NCI-H1694 (cell line): ENCODE results near the gene NAPA.

ENCODE experiments used
- DNase-seq: peaks from one replicate; lab custom pipeline; 2025; lab: John Stamatoyannopoulos, UW

Gene NAPA

GRCh38 chr19:47499863-47500830, 14.7 kb downstream of the NAPA start:
- peak; percentile 91 for DNase-seq

GRCh38 chr19:47499371-47499770, 15.5 kb downstream of the NAPA start:
- DNase-seq: no peak

- DNase-seq: no peak
Observed at GRCh38 chr19:47498561-47498960, 16.3 kb downstream of the NAPA start.

GRCh38 chr19:47497821-47498520, 16.9 kb downstream of the NAPA start:
- DNase-seq: no peak

- peak; percentile 64 for DNase-seq
Observed at GRCh38 chr19:47497050-47497766, 17.7 kb downstream of the NAPA start.

GRCh38 chr19:47495478-47496372, 19.1 kb downstream of the NAPA start:
- DNase-seq: peak; percentile 47

GRCh38 chr19:47494729-47495128, 20.1 kb downstream of the NAPA start:
- peak; percentile 94 for DNase-seq

- no peak for DNase-seq
Observed at GRCh38 chr19:47494211-47494547, 20.7 kb downstream of the NAPA start.

- no peak for DNase-seq
Observed at GRCh38 chr19:47493378-47494210, 21.3 kb downstream of the NAPA start.

- DNase-seq: no peak
Observed at GRCh38 chr19:47492571-47493377, 22.1 kb downstream of the NAPA start.

GRCh38 chr19:47492137-47492533, 22.7 kb downstream of the NAPA start:
- no peak for DNase-seq

GRCh38 chr19:47491358-47492136, 23.3 kb downstream of the NAPA start:
- no peak for DNase-seq

GRCh38 chr19:47490847-47491246, 24.0 kb downstream of the NAPA start:
- DNase-seq: no peak

GRCh38 chr19:47490031-47490430, 24.8 kb downstream of the NAPA start:
- DNase-seq: no peak

- DNase-seq: no peak
Observed at GRCh38 chr19:47489072-47489914, 25.6 kb downstream of the NAPA start.

GRCh38 chr19:47487551-47488515, 27.0 kb downstream of the NAPA start:
- DNase-seq: no peak

GRCh38 chr19:47486900-47487299, 28.0 kb downstream of the NAPA start:
- no peak for DNase-seq
